ENCODE results near the gene PYGL. TPM values are rescaled to one million over a fixed set of nuclear protein-coding genes. Genes with fewer than 3 reads are reported as not detected.

The PYGL gene
- total RNA-seq, 1 experiment from 2014 or later, result 75.6 TPM

- H4K20me1 ChIP-seq (ENCODE audit: insufficient read depth), result no peaks in the 10 kb centered on the region
- no peaks in the 10 kb centered on the region for H3K9me2 ChIP-seq (ENCODE audit: insufficient read depth)
- no peaks in the 10 kb centered on the region for H3K27me3 ChIP-seq (ENCODE audit: insufficient read depth, low read depth)
- H3K9me3 ChIP-seq (ENCODE audit: insufficient read depth, low read depth), result no peaks in the 10 kb centered on the region
- TF ChIP-seq, protein P1, sequence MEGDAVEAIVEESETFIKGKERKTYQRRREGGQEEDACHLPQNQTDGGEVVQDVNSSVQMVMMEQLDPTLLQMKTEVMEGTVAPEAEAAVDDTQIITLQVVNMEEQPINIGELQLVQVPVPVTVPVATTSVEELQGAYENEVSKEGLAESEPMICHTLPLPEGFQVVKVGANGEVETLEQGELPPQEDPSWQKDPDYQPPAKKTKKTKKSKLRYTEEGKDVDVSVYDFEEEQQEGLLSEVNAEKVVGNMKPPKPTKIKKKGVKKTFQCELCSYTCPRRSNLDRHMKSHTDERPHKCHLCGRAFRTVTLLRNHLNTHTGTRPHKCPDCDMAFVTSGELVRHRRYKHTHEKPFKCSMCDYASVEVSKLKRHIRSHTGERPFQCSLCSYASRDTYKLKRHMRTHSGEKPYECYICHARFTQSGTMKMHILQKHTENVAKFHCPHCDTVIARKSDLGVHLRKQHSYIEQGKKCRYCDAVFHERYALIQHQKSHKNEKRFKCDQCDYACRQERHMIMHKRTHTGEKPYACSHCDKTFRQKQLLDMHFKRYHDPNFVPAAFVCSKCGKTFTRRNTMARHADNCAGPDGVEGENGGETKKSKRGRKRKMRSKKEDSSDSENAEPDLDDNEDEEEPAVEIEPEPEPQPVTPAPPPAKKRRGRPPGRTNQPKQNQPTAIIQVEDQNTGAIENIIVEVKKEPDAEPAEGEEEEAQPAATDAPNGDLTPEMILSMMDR (conservative IDR thresholded peaks at IDR 0.05), result no peak
- no peak for TF ChIP-seq EZH2 (IDR thresholded peaks at IDR 0.05; ENCODE audit: low read depth)
- POLR2A ChIA-PET (ENCODE audit: unreplicated experiment), result interaction anchor here (0.6 kb wide), 2 partner anchors 33 to 142 kb away, joined by 3 to 5 read pairs; partner anchors contain the start of gene PYGL
- peak; percentile 19 to 82 for DNase-seq
- CTCF ChIA-PET, result no interaction called here
- H3K4me3 ChIP-seq, result no peak overlapping the region
- peak overlapping the region; percentile 8; the same call in 1 of the 2 replicates for H3K4me2 ChIP-seq
- no TSS peak for BruUV-seq (replicated peaks)
- no peak overlapping the region for H2AFZ ChIP-seq
- H3K79me2 ChIP-seq (ENCODE audit: low read depth), result no peaks in the 10 kb centered on the region
- H3K4me1 ChIP-seq (replicated peaks; ENCODE audit: insufficient read depth), result peaks cover 19% of the 10 kb centered on the region
- intact Hi-C loops (cut with micrococcal nuclease; ENCODE audit: unreplicated experiment), result no loop called here
- 0 out of 2 replicates have a peak overlapping the region, but pooled peaks have one; percentile 18 for H3K27ac ChIP-seq
- peaks cover 32% of the 10 kb centered on the region for H3K36me3 ChIP-seq (ENCODE audit: low read depth)
- peaks cover 10% of the 10 kb centered on the region; the same call in 1 of the 2 replicates for H3F3A ChIP-seq (ENCODE audit: insufficient read depth, low read depth)
Observed at GRCh38 chr14:50910495-50911420, 33.5 kb downstream of the PYGL start.

DNA sequence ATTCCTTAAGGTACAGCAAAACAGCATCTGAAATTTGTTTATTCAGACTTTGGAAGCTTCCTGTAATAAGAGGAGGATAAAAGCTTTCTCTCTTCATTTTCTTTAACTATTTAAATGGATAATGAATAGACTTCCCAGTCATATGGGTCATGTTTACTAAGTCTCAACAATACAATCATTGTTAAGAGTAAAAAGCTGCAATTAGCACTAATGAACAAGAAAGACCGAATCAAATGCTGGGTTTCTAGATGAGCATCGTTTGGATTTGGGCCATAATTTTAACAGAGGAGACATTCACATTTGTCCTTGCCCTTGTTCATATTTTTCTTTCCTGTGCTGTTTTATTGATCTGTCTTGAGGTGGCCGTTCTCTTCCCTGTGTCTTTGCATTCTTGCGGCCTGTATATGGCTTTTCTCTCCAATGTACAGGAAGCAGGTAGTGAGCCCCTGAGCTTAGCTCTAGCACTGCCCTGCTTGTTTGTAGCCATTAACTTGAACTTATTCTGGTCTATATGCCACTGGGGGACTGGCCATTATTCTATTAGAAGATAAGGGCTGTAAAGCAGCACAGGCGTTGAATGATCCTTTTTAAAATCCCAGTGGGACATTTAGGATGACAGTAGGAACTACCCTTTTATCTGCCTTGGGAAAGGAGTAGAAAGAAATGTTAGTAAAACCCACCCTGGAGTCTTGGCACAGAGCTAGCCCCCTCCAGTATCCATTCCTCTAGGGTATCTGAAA lies 37.8 kb downstream of the PYGL start:
- Histone ChIP-seq H3K4me3 (no peak overlapping the region), H3K9me2 (ENCODE audit: insufficient read depth) (no peaks in the 10 kb centered on the region), H3K27me3 (ENCODE audit: insufficient read depth, low read depth) (no peaks in the 10 kb centered on the region), H2AFZ (no peak overlapping the region), H3K27ac (no peak overlapping the region), H3K4me2 (no peak overlapping the region), H3K36me3 (ENCODE audit: low read depth) (peaks cover 37% of the 10 kb centered on the region), H3K9me3 (ENCODE audit: insufficient read depth, low read depth) (no peaks in the 10 kb centered on the region), H3K79me2 (ENCODE audit: low read depth) (no peaks in the 10 kb centered on the region), H3F3A (ENCODE audit: insufficient read depth, low read depth) (peaks cover 8% of the 10 kb centered on the region; the same call in 1 of the 2 replicates), H4K20me1 (ENCODE audit: insufficient read depth) (no peaks in the 10 kb centered on the region), H3K4me1 (replicated peaks; ENCODE audit: insufficient read depth) (peaks cover 15% of the 10 kb centered on the region)
- no TSS peak for BruUV-seq (replicated peaks)
- intact Hi-C loops (cut with micrococcal nuclease; ENCODE audit: unreplicated experiment), result no loop called here
- TF ChIP-seq EZH2 (IDR thresholded peaks at IDR 0.05; ENCODE audit: low read depth), result no peak
- TF ChIP-seq, protein P1 (conservative IDR thresholded peaks at IDR 0.05), result no peak
- ChIA-PET POLR2A (ENCODE audit: unreplicated experiment) (no interaction called here), CTCF (no interaction called here)
- no peak for DNase-seq

- Histone ChIP-seq H3K4me2 (no peak overlapping the region), H3K4me1 (replicated peaks; ENCODE audit: insufficient read depth) (no peaks in the 10 kb centered on the region), H3K4me3 (no peak overlapping the region), H3K27ac (no peak overlapping the region), H3K36me3 (ENCODE audit: low read depth) (peaks cover 34% of the 10 kb centered on the region), H3K79me2 (ENCODE audit: low read depth) (no peaks in the 10 kb centered on the region), H3K27me3 (ENCODE audit: insufficient read depth, low read depth) (no peaks in the 10 kb centered on the region), H4K20me1 (ENCODE audit: insufficient read depth) (no peaks in the 10 kb centered on the region), H3F3A (ENCODE audit: insufficient read depth, low read depth) (no peaks in the 10 kb centered on the region), H3K9me3 (ENCODE audit: insufficient read depth, low read depth) (no peaks in the 10 kb centered on the region), H3K9me2 (ENCODE audit: insufficient read depth) (no peaks in the 10 kb centered on the region), H2AFZ (no peak overlapping the region)
- no peak for TF ChIP-seq EZH2 (IDR thresholded peaks at IDR 0.05; ENCODE audit: low read depth)
- TF ChIP-seq, protein P1 (conservative IDR thresholded peaks at IDR 0.05), result no peak
- BruUV-seq (replicated peaks), result no TSS peak
- CTCF ChIA-PET, result no interaction called here
- intact Hi-C loops (cut with micrococcal nuclease; ENCODE audit: unreplicated experiment), result no loop called here
- DNase-seq, result no peak
- POLR2A ChIA-PET (ENCODE audit: unreplicated experiment), result interaction anchor here (0.7 kb wide), 1 partner anchor 82 kb away, joined by 4 read pairs; no protein-coding TSS in a partner anchor
Observed at GRCh38 chr14:50904719-50905118, 39.6 kb downstream of the PYGL start.

Data from PC-9 (cell line).